ENCODE measurements around the gene TCEANC.

Gene TCEANC, protein sequence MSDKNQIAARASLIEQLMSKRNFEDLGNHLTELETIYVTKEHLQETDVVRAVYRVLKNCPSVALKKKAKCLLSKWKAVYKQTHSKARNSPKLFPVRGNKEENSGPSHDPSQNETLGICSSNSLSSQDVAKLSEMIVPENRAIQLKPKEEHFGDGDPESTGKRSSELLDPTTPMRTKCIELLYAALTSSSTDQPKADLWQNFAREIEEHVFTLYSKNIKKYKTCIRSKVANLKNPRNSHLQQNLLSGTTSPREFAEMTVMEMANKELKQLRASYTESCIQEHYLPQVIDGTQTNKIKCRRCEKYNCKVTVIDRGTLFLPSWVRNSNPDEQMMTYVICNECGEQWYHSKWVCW

DNA sequence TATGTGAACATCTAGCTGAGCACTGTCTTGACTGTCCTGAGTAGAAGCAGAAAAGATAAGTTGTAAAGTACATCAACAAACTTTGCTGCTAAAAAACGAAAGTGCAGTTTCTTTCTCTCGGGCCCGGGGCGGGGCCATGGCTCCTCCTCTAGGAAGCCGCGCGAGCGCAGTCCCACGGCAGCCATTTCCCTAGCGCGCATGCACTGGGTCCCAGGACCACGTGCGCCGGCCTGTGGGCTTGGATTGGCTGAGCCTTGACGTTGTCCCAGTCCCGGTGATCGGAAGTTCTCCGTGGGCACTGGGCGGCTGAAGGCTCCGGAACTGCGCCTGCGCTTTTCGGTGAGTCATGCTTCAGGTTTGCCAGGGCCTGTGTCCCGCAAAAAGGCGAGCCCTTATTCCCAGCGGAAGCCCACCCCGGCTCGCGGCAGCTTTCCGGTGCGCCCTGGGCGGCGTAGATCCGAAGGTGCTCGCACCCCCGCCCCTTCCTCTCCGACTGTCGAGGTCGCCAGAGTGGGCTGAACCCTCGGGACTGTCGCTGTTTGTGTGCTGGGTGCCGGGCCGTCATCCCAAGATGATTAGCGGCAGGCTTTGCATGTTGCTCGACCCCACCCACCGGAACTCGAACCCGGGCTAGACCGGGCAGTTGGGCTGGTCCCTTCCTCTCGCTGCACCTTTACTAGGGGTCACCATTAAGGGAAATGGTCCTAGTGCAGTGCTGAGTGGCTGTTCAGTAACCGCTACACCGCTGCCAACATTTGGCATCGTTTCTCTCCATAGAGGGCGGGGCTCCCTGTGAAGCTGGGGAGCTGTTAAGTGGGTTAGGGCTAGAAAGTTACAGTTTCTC lies at the start of gene TCEANC:
TSS of gene TCEANC (plus strand) at position 292 of the 844 bp plus-strand sequence. CDS start 9,368 bp downstream, outside the sequence.
- no peak for TF ChIP-seq GATA2 (IDR thresholded peaks at IDR 0.05; ENCODE audit: low read depth, low read length)
- no peak for TF ChIP-seq GATA3 (IDR thresholded peaks at IDR 0.05; ENCODE audit: low read depth, low read length)

DNA sequence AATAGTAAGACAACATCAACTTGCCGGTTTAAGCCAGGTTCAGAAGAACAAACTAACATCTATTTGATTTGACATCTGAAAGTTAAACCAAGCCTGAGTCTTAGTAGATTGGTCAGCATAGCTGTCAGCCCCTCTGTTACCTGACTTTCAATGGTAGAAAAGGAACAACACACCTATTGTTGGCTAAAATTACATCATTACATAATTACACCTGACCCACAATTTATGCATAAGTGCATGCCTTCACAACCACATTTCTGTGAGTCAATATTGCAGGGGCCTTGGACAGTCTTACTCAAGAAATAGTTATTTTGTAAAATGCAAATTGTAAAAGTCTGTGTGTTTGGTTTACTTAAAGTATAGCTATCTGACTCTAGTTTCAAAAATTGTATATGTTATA lies 47.3 kb upstream of the TCEANC start:
- TF ChIP-seq GATA3 (IDR thresholded peaks at IDR 0.05; ENCODE audit: low read depth, low read length) = no peak
- TF ChIP-seq GATA2 (IDR thresholded peaks at IDR 0.05; ENCODE audit: low read depth, low read length) = no peak

DNA sequence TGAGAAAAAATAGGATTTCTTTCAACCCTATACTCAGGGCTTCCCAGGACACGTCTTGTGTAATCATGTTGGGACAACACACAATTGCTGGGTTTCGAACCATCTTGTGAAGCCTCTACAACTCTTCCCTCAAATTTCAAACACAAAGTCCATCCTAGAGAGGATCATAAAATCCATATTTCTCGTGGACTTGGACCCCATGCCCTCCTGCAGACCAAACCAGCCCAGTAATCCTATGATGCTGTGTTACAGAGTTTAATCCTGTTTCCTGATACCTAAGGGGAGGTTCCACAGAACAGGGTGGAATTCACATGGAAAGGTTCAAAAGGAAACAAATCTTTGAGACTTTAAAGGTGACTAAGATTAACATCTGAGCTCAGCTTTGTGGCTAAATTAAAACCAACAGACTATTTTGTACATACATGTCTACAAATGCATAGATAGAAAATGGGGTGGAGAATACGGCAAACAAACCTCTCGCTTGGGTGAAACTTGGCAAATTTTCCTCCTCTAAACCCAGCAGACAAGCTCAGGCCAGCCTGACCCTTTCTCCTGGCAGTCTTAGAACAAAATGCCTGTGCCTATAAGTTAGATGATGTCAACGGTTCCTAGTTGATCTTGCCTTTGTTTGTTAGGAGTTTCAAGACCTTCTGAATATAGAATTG lies 45.5 kb upstream of the TCEANC start:
- no peak for TF ChIP-seq GATA2 (IDR thresholded peaks at IDR 0.05; ENCODE audit: low read depth, low read length)
- no peak for TF ChIP-seq GATA3 (IDR thresholded peaks at IDR 0.05; ENCODE audit: low read depth, low read length)

DNA sequence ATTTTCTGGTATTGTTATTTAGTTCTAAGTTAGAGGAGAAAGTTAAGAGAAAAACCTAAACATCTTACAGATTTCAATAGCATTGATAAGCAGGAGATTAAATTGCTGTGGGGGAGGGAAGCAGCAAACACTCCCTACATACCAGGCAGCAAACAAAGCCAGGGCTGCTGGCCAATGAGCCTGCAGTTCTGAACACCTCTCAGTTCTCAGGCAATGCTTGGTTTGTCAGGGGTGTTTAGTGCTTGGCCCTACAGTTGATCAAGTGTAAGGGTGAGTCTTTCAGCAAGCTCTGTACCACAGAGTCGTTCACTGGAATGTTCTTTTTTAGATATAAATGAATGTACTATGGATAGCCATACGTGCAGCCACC lies 45.0 kb upstream of the TCEANC start:
- TF ChIP-seq GATA3 (IDR thresholded peaks at IDR 0.05; ENCODE audit: low read depth, low read length) = no peak

DNA sequence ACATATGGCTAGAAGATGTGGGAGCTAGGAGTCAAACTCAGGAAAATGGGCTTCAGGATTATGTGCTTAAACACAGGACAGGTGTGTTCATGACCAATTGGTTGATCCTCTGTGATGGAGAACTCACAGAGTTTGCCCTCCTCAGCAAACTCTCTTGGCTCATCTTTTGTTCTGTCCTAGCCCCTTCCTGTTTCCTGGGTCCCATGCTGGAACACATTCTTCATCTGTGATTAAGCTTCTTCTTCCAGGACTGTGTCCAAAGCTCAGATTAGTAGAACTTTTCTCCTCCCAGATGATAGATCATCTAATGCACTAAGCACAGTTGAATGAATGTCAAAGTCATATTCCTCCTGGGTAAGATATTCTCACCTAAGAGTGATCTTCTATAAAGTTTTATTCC lies 38.8 kb upstream of the TCEANC start:
- TF ChIP-seq GATA2 (IDR thresholded peaks at IDR 0.05; ENCODE audit: low read depth, low read length) = no peak
- TF ChIP-seq GATA3 (IDR thresholded peaks at IDR 0.05; ENCODE audit: low read depth, low read length) = no peak

DNA sequence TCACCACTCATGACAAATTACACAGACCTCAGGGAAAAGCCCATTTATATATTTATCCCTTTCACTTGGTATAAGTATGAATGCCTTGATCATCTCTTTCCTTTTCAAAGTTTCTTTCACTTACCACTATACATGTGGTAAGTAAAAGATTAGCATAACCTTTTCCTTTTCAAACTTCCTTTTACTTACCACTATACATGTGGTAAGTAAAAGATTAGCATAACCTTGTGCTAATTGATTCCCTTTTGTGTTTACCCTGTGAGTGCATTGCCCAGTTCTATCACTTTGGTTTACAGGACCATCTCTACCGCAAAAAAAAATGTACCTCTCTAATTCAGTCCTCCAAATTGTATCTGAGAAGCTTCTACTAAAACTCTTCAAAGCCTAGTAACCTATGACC lies 32.7 kb upstream of the TCEANC start:
- TF ChIP-seq GATA2 (IDR thresholded peaks at IDR 0.05; ENCODE audit: low read depth, low read length) = no peak
- TF ChIP-seq GATA3 (IDR thresholded peaks at IDR 0.05; ENCODE audit: low read depth, low read length) = no peak

DNA sequence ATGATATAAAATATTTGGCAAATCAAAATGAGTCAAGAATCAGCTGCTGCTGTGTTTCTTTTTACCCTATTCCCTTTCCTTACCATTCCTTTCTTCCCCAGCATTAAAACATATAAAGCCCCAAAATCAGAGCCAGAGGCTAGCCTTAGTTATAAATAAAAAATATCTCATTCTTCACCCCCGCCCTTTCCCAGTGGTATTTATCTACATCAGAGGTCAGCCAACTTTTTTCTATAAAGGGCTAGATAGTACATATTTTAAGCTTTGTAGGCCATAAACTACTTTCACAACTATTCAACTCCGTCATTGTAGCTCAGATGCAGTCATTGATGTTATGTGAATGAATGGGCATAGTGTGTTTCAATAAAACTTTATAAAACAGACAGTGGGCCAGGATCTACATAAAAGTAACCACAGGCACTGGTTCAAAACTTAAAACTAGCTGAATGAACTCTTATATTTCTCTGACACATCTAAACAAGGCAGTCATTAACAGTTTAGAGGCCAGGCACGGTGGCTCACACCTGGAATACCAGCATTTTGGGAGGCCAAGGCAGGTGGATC lies 30.5 kb upstream of the TCEANC start:
- TF ChIP-seq GATA2 (IDR thresholded peaks at IDR 0.05; ENCODE audit: low read depth, low read length) = no peak
- TF ChIP-seq GATA3 (IDR thresholded peaks at IDR 0.05; ENCODE audit: low read depth, low read length) = no peak

DNA sequence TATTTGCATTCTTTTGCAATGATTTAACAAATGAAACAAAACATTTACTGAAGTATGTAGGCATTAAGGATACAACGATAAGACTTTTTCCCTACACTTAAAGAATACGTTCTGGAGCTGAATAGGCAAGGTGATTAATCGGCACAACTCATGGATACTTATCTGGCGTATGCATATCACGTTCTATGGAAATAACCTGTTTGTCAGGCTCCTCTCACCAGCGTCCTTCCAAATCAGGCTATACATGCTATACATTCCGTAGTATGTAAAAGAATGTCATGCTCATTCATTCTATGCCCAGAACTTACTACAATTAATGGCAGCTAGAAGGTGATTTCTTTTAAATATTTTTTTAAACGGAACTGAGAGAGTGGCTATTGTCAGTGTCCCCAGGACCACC lies 25.6 kb upstream of the TCEANC start:
- no peak for TF ChIP-seq GATA2 (IDR thresholded peaks at IDR 0.05; ENCODE audit: low read depth, low read length)
- TF ChIP-seq GATA3 (IDR thresholded peaks at IDR 0.05; ENCODE audit: low read depth, low read length) = no peak

DNA sequence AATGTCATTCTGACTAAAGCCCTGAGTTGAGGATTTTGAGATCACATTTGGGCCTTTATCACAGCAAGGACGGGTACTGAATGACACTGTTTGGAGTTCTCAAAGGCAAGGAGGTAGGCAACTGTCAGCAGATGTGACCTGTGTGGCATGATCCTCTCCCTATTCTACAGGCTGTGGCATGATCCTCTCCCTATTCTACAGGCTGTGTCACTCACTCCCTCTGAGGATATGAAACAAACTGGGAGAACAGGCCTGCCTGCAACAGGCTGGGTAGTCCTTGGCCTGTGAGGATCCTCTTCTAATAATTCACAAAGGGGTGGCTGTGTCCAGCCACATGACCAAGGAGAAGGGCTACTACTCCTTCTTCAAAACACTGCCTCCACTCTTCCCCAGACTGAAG lies 14.9 kb upstream of the TCEANC start:
- no peak for TF ChIP-seq GATA3 (IDR thresholded peaks at IDR 0.05; ENCODE audit: low read depth, low read length)
- TF ChIP-seq GATA2 (IDR thresholded peaks at IDR 0.05; ENCODE audit: low read depth, low read length) = no peak

DNA sequence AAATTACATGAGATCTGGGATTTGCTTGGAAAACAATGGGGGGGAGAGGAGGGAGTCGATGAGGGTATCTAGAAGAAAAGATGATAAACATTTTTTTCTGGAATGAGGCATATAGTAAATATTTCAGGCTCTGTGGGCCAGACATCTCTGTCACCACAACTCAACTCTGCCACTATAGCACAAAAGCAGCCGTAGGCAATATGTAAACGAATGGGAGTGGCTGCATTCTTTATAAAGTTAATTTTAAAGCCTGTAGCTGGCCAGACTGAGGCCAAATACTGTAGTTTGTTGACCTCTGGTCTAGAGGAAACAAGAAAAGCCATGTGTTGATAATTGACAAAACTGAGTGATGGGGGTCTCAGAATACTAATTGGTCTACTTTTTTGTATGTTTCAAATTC lies 14.1 kb upstream of the TCEANC start:
- TF ChIP-seq GATA3 (IDR thresholded peaks at IDR 0.05; ENCODE audit: low read depth, low read length) (no peak), GATA2 (IDR thresholded peaks at IDR 0.05; ENCODE audit: low read depth, low read length) (no peak)

DNA sequence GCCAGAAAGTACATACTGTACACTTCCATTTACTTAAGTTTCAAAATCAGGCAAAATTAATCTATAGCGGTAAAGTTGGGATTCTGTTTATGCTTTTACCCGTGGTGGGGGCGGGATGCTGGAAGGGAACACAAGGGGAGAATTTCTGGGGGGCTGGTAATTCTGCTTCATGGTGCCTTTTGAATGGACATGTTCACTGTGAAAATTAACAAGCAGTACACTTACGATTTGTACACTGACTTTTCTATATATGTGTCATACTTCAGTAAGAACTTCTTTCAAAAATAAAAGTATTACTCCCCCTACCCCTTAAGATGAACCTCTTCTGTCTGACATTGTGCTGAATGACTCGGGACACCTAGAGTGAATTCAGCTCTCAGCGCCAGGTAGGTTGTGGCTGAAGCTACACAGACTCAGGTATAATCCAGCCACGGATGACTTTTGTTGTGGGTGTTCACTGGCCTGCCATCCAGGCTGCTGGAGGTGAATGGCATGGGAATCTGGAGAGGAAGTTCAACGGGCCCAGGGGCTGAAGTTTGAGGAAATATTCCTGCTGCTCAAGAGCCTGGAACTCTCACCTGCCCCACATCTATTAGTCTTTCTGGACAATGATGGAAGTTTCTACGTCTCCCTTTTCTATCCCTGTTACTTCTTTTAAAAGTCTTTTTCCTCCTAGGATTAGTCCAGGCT lies 7.3 kb upstream of the TCEANC start:
- TF ChIP-seq GATA3 (IDR thresholded peaks at IDR 0.05; ENCODE audit: low read depth, low read length) (no peak), GATA2 (IDR thresholded peaks at IDR 0.05; ENCODE audit: low read depth, low read length) (no peak)

DNA sequence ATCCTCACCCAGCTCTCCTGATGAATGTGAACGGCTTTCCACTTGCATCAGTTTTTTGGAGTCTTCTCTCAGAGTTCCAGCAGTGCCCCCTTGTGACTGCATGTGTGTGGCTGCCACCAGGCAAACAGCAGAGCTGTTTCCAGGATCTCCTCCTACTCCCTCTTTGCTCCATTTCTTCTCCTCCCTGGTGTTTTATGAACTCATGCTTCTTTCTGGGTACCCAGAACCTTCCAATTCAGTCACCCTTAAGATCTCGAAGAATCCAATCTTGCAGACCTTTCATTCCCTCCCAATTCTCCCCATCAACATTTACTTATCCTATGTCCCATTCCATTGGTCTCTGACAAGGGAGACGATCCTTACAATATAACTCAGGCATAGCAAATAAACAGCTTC lies 6.8 kb upstream of the TCEANC start:
- no peak for TF ChIP-seq GATA3 (IDR thresholded peaks at IDR 0.05; ENCODE audit: low read depth, low read length)
- no peak for TF ChIP-seq GATA2 (IDR thresholded peaks at IDR 0.05; ENCODE audit: low read depth, low read length)

DNA sequence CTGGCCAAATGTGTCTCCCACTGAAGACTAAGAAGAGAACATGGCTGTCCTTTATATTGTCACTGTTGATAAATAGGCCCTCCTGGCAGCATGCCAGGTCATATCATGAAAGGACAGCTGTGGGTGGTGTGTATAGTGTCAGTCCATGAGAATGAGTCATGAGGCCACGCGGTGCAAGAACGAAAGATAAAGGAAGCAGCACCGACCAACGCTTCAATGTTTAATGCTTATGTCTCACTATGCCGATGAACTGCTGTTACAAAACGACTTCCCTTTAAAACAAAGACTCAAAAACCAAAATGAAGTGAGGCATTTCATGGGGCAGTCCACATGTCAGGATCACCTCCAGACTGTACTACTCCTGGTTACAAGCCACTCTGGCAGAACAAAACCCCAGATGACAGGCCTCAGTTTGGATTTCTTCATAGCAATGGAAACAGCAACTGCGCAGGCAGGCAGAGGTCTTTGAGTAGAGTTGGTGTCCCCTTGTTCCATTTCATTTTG lies 5.2 kb upstream of the TCEANC start:
- TF ChIP-seq GATA3 (IDR thresholded peaks at IDR 0.05; ENCODE audit: low read depth, low read length) = no peak
- no peak for TF ChIP-seq GATA2 (IDR thresholded peaks at IDR 0.05; ENCODE audit: low read depth, low read length)
